HFF-Myc (cell line): ENCODE results near the gene CACNB1.

Experiments
- DNase-seq: peaks from one replicate; pipeline ENCODE4 v3.0.0-alpha.2; 2011; ENCODE audit warnings: low read depth; ENCODE audit errors: extremely low read depth
- H3K4me3 ChIP-seq: replicated peaks from 2 replicates; pipeline ENCODE4 v1.5.1; 2011; ENCODE audit warnings: low read depth, mild to moderate bottlenecking, control low read depth, low read length
- TF ChIP-seq, protein P1 (sequence below): IDR thresholded peaks from 2 replicates; pipeline ENCODE4 v1.5.1; 2012; ENCODE audit warnings: mild to moderate bottlenecking, low read depth, low read length, control low read depth; ENCODE audit errors: missing control alignments

The CACNB1 gene

DNA sequence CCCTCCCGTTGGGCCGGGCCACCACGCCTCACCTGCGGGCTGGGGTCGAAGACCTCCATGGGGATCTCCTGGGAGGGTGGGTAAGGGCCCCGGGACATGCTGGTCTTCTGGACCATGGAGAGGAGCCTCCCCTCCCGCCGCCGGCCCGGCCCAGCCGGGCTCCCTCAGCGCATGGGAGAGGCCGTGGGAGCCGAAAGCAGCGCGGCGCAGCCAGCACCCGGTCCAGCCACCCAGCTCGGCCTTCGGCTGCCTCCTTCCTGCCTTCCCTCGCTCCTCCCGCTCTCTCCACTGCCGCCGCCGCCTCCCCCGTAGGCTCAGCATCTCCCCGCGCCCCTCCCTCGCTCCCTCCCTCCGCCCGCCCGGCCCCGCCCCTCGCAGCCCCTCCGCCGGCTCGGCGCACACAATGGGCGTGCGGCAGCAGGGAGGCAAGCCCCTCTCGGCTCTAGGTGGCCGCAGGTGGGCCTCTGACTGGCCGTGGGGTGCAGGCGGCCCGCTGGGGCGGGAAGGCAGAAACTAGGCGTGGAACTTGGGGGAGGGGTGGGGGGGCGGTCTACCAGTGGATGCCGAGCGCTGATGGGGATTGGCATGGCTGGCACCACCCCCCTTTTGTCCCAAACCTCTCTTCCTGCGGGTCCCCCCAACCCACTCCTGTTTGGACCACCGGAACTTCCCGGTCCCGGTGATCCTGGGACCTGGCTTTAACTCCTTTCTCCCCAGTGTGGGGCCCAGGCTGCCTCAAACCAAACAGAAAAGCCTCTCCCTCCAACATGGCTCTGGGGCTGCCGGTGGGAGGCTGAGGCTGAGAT lies at the start of gene CACNB1:
Gene CACNB1, minus strand, starts transcription at position 290 of the 806 bp plus-strand sequence. Its CDS starts 174 bp downstream, at position 116.
- DNase-seq: no peak
- TF ChIP-seq, protein P1, sequence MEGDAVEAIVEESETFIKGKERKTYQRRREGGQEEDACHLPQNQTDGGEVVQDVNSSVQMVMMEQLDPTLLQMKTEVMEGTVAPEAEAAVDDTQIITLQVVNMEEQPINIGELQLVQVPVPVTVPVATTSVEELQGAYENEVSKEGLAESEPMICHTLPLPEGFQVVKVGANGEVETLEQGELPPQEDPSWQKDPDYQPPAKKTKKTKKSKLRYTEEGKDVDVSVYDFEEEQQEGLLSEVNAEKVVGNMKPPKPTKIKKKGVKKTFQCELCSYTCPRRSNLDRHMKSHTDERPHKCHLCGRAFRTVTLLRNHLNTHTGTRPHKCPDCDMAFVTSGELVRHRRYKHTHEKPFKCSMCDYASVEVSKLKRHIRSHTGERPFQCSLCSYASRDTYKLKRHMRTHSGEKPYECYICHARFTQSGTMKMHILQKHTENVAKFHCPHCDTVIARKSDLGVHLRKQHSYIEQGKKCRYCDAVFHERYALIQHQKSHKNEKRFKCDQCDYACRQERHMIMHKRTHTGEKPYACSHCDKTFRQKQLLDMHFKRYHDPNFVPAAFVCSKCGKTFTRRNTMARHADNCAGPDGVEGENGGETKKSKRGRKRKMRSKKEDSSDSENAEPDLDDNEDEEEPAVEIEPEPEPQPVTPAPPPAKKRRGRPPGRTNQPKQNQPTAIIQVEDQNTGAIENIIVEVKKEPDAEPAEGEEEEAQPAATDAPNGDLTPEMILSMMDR: no peak

DNA sequence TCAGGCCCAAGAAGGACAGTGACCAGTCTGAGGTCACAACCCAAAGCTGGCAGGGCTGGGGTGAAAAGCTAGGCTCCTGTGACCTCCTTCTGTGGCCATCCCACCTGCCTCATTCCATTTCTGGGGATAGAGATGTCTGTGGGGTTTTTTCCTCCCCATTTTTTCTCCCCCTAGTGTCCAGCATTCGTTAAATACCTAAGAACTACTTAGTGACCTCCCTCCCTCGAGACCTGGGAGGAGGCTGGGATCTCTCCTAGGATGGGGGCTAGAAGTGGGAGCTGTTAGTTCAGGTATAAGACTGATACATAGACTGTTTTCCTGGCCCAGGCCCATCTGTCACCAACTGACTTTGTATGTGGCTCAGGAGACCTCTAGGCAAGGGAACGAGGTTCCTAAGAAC lies 48.8 kb upstream of the CACNB1 start:
- DNase-seq: no peak
- TF ChIP-seq, protein P1: peak; percentile 7

More for the DNA sequence above, at the start of gene CACNB1:
- H3K4me3 ChIP-seq: peak within 1 kb of the TSS; percentile 79

DNA sequence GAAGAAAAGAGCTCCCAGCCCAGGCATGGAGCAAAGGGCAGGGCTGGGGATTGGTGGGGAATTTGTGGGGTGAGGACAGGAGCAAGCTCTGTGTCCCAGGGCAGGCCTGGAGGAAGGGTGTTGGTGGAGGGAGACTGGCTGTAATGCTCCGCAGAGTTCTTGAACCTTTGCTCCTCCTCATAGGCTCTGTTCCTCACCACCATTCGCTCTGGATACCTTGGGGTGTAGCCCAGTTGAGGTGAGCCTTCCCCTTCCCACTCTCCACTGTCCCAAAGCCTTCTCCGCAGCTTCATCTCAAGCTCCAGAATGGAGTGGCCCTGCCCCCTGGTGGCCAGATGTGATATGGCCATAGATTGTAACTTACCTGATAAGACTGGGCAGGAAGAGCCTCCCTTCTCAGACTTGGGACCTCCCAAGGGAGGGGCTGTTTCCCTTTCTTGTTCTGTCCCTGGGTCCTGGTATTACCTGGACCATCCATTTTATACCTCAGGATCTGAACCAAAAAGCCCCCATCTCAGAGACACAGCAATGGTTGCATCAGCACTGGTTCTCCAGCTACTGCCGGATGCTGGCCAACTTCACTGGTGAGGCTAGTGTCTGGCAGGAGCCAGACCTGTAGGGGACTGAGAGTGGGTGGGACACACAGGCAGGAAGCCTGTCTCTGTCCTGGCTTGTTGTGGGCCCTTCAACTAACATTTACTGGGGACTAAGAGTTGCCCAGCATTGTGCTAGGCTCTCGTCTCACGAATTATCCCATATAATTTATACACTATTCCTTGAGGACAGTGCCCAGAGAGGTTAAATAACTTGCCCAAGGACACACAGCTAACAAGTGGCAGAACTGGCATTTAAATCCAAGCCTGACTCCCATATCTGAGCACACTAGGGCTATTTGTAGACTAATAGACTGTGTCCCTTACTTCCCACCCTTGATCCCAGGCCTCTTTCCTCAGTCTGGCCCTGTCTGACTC lies 47.4 kb upstream of the CACNB1 start:
- TF ChIP-seq, protein P1: peak; percentile 98
- peak; percentile 51 for DNase-seq
- no peak overlapping the region for H3K4me3 ChIP-seq

More for the DNA sequence above, 48.8 kb upstream of the CACNB1 start:
- no peak overlapping the region for H3K4me3 ChIP-seq

GRCh38 chr17:39244016-39244599 lies 46.6 kb upstream of the CACNB1 start:
- DNase-seq: no peak
- no peak overlapping the region for H3K4me3 ChIP-seq
- TF ChIP-seq, protein P1: no peak

DNA sequence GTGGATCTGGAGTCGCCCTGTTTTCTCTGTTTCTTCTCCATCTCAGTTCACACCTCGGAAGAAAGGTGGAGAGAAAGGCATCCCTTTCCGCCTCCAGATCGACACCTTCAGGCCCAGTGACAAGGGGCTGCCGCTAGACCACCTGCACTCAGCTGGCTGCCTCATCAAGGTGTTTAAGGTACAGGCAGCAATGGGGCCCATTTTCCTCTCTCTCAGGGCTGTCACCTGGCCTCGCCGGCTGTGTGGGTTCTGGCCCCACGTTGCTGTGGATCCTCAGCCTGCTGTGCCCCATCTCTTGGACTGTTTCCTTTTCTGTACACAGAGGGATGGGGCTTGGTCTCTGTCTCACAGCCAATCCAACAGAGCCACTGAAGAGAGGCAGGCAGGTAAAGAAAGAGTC lies 45.7 kb upstream of the CACNB1 start:
- TF ChIP-seq, protein P1: no peak
- H3K4me3 ChIP-seq: no peak overlapping the region
- no peak for DNase-seq

DNA sequence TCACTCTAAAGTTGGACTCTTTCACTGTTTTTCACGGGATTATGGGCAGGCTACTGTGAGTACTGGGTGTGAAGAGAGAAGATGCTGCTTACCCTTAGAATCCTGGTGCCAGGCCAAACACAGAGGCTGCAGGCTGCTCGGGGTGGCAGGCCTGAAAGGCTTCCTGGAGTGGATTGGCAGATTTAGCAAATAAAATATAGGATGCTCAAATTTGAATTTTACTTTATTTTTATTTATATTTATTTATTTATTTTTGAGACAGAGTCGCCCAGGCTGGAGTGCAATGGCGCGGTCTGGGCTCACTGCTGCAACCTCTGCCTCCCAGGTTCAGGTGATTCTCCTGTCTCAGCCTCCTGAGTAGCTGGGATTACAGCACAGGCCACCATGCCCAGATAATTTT lies 43.2 kb upstream of the CACNB1 start:
- TF ChIP-seq, protein P1: no peak
- DNase-seq: no peak
- H3K4me3 ChIP-seq: no peak overlapping the region
